GM12873 (cell line): Measurements from ENCODE around the gene TMEM45A.

Experiments used
- CTCF ChIP-seq: IDR thresholded peaks from 2 replicates; pipeline ENCODE4 v1.5.1; 2012; ENCODE audit warnings: low read depth, mild to moderate bottlenecking, moderate library complexity, low read length, control low read depth; ENCODE audit not compliant: insufficient read depth; ENCODE audit errors: missing control alignments

Gene TMEM45A

GRCh38 chr3:100518244-100518643, 25.8 kb downstream of the TMEM45A start:
- TF ChIP-seq CTCF: no peak

GRCh38 chr3:100518983-100519382, 26.6 kb downstream of the TMEM45A start:
- TF ChIP-seq CTCF: no peak

- TF ChIP-seq CTCF: no peak
These were observed 29.0 kb downstream of the TMEM45A start for GRCh38 chr3:100521439-100521845.

- no peak for TF ChIP-seq CTCF
These were observed 29.7 kb downstream of the TMEM45A start for GRCh38 chr3:100522125-100522524.

GRCh38 chr3:100523050-100523760, 30.8 kb downstream of the TMEM45A start:
- no peak for TF ChIP-seq CTCF

GRCh38 chr3:100525753-100526612, 33.6 kb downstream of the TMEM45A start:
- TF ChIP-seq CTCF: no peak

- no peak for TF ChIP-seq CTCF
These were observed 34.4 kb downstream of the TMEM45A start for GRCh38 chr3:100526613-100527346.
